GM12878 (cell line): Measurements from ENCODE around the gene RINL. TPM values are rescaled to one million over a fixed set of nuclear protein-coding genes. Genes with fewer than 3 reads are reported as not detected.

Experiments used
- ATAC-seq: fragments of 200-7000 bp; cut with Tn5 transposase; 3 replicates; pipeline ENCODE4 v1.9.1; 2020; ENCODE audit warnings: mild to moderate bottlenecking, moderate library complexity
- BruUV-seq: library from RNA; stranded (reverse); fragments of 400-500 nt; replicated peaks from 2 replicates; lab custom pipeline; 2021; lab: Mats Ljungman, UMichigan
- CTCF ChIA-PET: fragments of 300-600 bp; sonication (Branson Sonifier 250); formaldehyde crosslinking; extraction: SDS; loops from one replicate; lab custom pipeline; 2021; ENCODE audit warnings: inconsistent platforms; lab: Yijun Ruan, JAX
- POLR2A ChIA-PET: fragments of 350-600 bp; formaldehyde crosslinking; extraction: SDS; loops from one replicate; lab custom pipeline; 2021; ENCODE audit warnings: inconsistent platforms; lab: Charles Lee
- RAD21 ChIA-PET: fragments of 300-600 bp; sonication (Branson Sonifier 250); formaldehyde crosslinking; loops from one replicate; lab custom pipeline; 2023; ENCODE audit warnings: antibody characterized with exemption; ENCODE audit not compliant: unreplicated experiment; lab: Charles Lee
- SMC1A ChIA-PET: fragments of 300-600 bp; sonication (Branson Sonifier 250); formaldehyde crosslinking; loops from one replicate; lab custom pipeline; 2023; ENCODE audit not compliant: unreplicated experiment, uncharacterized antibody; lab: Charles Lee
- DNase-seq: peaks from one replicate; pipeline ENCODE4 v3.0.0-alpha.2; 2011; ENCODE audit warnings: low read depth, low spot score
- FAIRE-seq: peaks from 3 replicates; lab custom pipeline; 2011; peaks lifted over from hg19 to GRCh38; lab: Jason Lieb, UNC
- H2AFZ ChIP-seq: 2 replicates; pipeline ENCODE4 v1.6.0; 2011; ENCODE audit warnings: low read depth, low read length, control low read depth; ENCODE audit not compliant: control insufficient read depth
- H3K27ac ChIP-seq: 2 replicates; pipeline ENCODE4 v1.5.1; 2011; ENCODE audit warnings: control low read depth; ENCODE audit not compliant: control insufficient read depth, insufficient read depth
- H3K27me3 ChIP-seq, 2 experiments: replicated peaks in 1 of 2; 2 replicates each; pipeline versions ENCODE4 v1.6.0 to v1.6.1; 2011; ENCODE audit warnings: low read length in 1 of 2; ENCODE audit not compliant: control insufficient read depth in 2 of 2, insufficient read depth in 2 of 2
- H3K36me3 ChIP-seq, 2 experiments: 2 replicates each; pipeline ENCODE4 v1.5.1; 2011; ENCODE audit warnings: low read length in 1 of 2; ENCODE audit not compliant: control insufficient read depth in 2 of 2, insufficient read depth in 2 of 2
- H3K4me1 ChIP-seq: 2 replicates; pipeline ENCODE4 v1.6.1; 2011; ENCODE audit warnings: mild to moderate bottlenecking, low read length, moderate library complexity, mixed read lengths; ENCODE audit not compliant: control insufficient read depth, insufficient read depth
- H3K4me2 ChIP-seq: 2 replicates; pipeline ENCODE4 v1.6.0; 2011; ENCODE audit warnings: control low read depth; ENCODE audit not compliant: control insufficient read depth, insufficient read depth
- H3K4me3 ChIP-seq: fragments of 200-600 bp; sonication (generic); 2 replicates; pipeline ENCODE4 v1.5.1; 2016
- H3K79me2 ChIP-seq: 2 replicates; pipeline ENCODE4 v1.6.0; 2011; ENCODE audit warnings: low read length; ENCODE audit not compliant: control insufficient read depth, insufficient read depth
- H3K9ac ChIP-seq: 2 replicates; pipeline ENCODE4 v1.8.0; 2011; ENCODE audit warnings: low read length, control low read depth, mixed read lengths; ENCODE audit not compliant: control insufficient read depth, insufficient read depth
- H3K9me3 ChIP-seq: replicated peaks from 3 replicates; pipeline ENCODE4 v1.5.1; 2011; ENCODE audit warnings: mild to moderate bottlenecking, low read length; ENCODE audit not compliant: control insufficient read depth, insufficient read depth
- H4K20me1 ChIP-seq: 2 replicates; pipeline ENCODE4 v1.6.0; 2011; ENCODE audit not compliant: control insufficient read depth, insufficient read depth
- ATF2 ChIP-seq: IDR thresholded peaks from 2 replicates; pipeline ENCODE4 v1.6.1; 2012; ENCODE audit warnings: low read length, inconsistent platforms
- BCL3 ChIP-seq: IDR thresholded peaks from 2 replicates; pipeline ENCODE4 v1.6.1; 2011; ENCODE audit warnings: borderline replicate concordance, low read depth, mild to moderate bottlenecking, moderate library complexity, low read length; ENCODE audit not compliant: insufficient read depth, poor library complexity, severe bottlenecking
- BHLHE40 ChIP-seq, 2 experiments: fragments of 450-650 bp in 1 of 2; IDR thresholded peaks; 2 replicates each; pipeline ENCODE4 v1.6.1; 2011 to 2017; ENCODE audit warnings: low read depth in 2 of 2, borderline replicate concordance in 1 of 2, improper control_type of control experiment in 1 of 2, low read length in 1 of 2, mild to moderate bottlenecking in 1 of 2
- CEBPB ChIP-seq, 2 experiments: fragments of 150-350 bp in 1 of 2; IDR thresholded peaks; 2 replicates each; pipeline ENCODE4 v1.6.1; 2012 to 2014; ENCODE audit warnings: low read depth in 2 of 2, low read length in 2 of 2, borderline replicate concordance in 1 of 2, inconsistent platforms in 1 of 2
- GATAD2B ChIP-seq: fragments of 450-650 bp; conservative IDR thresholded peaks from 2 replicates; pipeline ENCODE4 v1.6.1; 2017; ENCODE audit warnings: low read depth, mild to moderate bottlenecking, moderate library complexity
- LARP7 ChIP-seq: fragments of 450-650 bp; IDR thresholded peaks from 2 replicates; pipeline ENCODE4 v1.6.1; 2017; ENCODE audit warnings: mild to moderate bottlenecking
- NFXL1 ChIP-seq: fragments of 450-650 bp; IDR thresholded peaks from 2 replicates; pipeline ENCODE4 v1.6.1; 2017; ENCODE audit warnings: antibody characterized with exemption, mild to moderate bottlenecking, borderline replicate concordance
- NR2C2 ChIP-seq: IDR thresholded peaks from 2 replicates; pipeline ENCODE4 v1.6.1; 2011; ENCODE audit warnings: borderline replicate concordance, low read depth; ENCODE audit not compliant: control insufficient read depth, insufficient read length
- PKNOX1 ChIP-seq: fragments of 450-650 bp; IDR thresholded peaks from 2 replicates; pipeline ENCODE4 v1.6.1; 2016; ENCODE audit warnings: mild to moderate bottlenecking
- SPI1 ChIP-seq: IDR thresholded peaks from 2 replicates; pipeline ENCODE4 v1.6.1; 2011; ENCODE audit warnings: low read depth, mild to moderate bottlenecking, low read length, moderate library complexity, borderline replicate concordance; ENCODE audit not compliant: insufficient read depth
- ZBTB4 ChIP-seq: fragments of 450-650 bp; formaldehyde crosslinking; IDR thresholded peaks from 2 replicates; pipeline ENCODE4 v1.4.0; 2022; ENCODE audit warnings: mild to moderate bottlenecking, moderate library complexity
- ZNF24 ChIP-seq: fragments of 450-650 bp; IDR thresholded peaks from 2 replicates; pipeline ENCODE4 v1.6.1; 2017; ENCODE audit warnings: antibody characterized with exemption, mild to moderate bottlenecking
- WGBS: methylation state at CpG from one replicate; pipeline ENCODE4 v1.1.6; 2016; ENCODE audit warnings: low lambda C conversion rate; ENCODE audit not compliant: insufficient replicate concordance, insufficient coverage; ENCODE audit errors: missing lambda C conversion rate; 5-methylcytosine and 5-hydroxymethylcytosine counted together
- in situ Hi-C: fragments of 300-500 bp; cut with MboI; formaldehyde crosslinking; loops from 9 replicates; pipeline ENCODE4 v1.14.3; 2018; ENCODE audit warnings: mixed read lengths
- intact Hi-C: fragments of 100-400 bp; cut with micrococcal nuclease; formaldehyde crosslinking; loops from one replicate; pipeline ENCODE4 v1.14.2; 2022; ENCODE audit not compliant: unreplicated experiment
- polyA plus RNA-seq, 11 experiments: library from polyadenylated mRNA; depleted of rRNA in 4 of 11; unstranded in 6 of 11; stranded (reverse) in 5 of 11; fragments of >200 nt; fragmentation: Nextera tagmentation in 4 of 11; fragmentation: Illumina TruSeq in 1 of 11; extraction: Ambion mirVana in 4 of 11; extraction: Trizol in 1 of 11; gene quantifications; 1 replicate in 1 of 11; 2 replicates in 10 of 11; pipeline versions ENCODE4 v1.2.1 to v1.2.3, GENCODE V29; 2011 to 2016; ENCODE audit warnings: inconsistent platforms in 2 of 11, missing spikeins in 2 of 11, low read depth in 1 of 11
- total RNA-seq, 4 experiments: library from RNA; depleted of rRNA in 3 of 4; stranded (reverse); fragments of >200 nt in 3 of 4; fragmentation: Illumina TruSeq in 1 of 4; extraction: Trizol in 1 of 4; gene quantifications; 2 replicates each; pipeline versions ENCODE4 v1.2.1 to v1.2.3, GENCODE V29; 2013 to 2021

RINL gene
- total and polyA plus RNA-seq, 10 of the 15 experiments (the other 5 are each of a cell fraction or from before 2014, with no cell fraction given): 14.5 to 64.2 (median 47.6) TPM

GRCh38 chr19:38880882-38881609 lies 3.0 kb upstream of the RINL start (continued):
- TF ChIP-seq ZBTB4: no peak
- TF ChIP-seq NFXL1: no peak
- TF ChIP-seq LARP7: no peak
- TF ChIP-seq ZNF24: no peak

GRCh38 chr19:38880076-38880881 lies 2.2 kb upstream of the RINL start:
- DNase-seq (no peak), FAIRE-seq (no peak), ATAC-seq (no peak)
- H3K4me1 ChIP-seq: peaks cover 7% of the 10 kb centered on the region
- H3K27me3 ChIP-seq: no peaks in the 10 kb centered on the region
- no peak overlapping the region for H3K9ac ChIP-seq
- 92% methylated on average over 19 of the region's 19 CpGs for WGBS
- ChIA-PET CTCF (interaction anchor here (3.5 to 4.8 kb wide), 2 partner anchors 8 to 50 kb away, joined by 20 to 62 read pairs; partner anchors contain the start of genes MRPS12 and SARS2), RAD21 (no interaction called here), POLR2A (interaction anchor here (0.5 to 0.6 kb wide), 2 partner anchors 16 to 266 kb away, joined by 4 to 8 read pairs; no protein-coding TSS in a partner anchor), SMC1A (interaction anchor here (0.6 kb wide), 1 partner anchor 303 kb away, joined by 3 read pairs; no protein-coding TSS in a partner anchor)
- H3K9me3 ChIP-seq: no peaks in the 10 kb centered on the region
- H3K36me3 ChIP-seq: no peaks in the 10 kb centered on the region; a peak in 1 of 4 replicates
- H4K20me1 ChIP-seq: no peaks in the 10 kb centered on the region
- no TSS peak for BruUV-seq
- no peak overlapping the region for H3K4me2 ChIP-seq
- no peaks in the 10 kb centered on the region; the same call in none of the 2 replicates for H3K79me2 ChIP-seq
- in situ Hi-C loops: no loop called here
- H3K27ac ChIP-seq: no peak overlapping the region
- intact Hi-C loops: loop anchor here (10.0 kb wide), 2 partner anchors 45 to 95 kb away; partner anchors contain the start of genes ECH1 and LGALS7B
- no peak overlapping the region for H3K4me3 ChIP-seq
- no peak overlapping the region for H2AFZ ChIP-seq
- TF ChIP-seq BCL3 (no peak), PKNOX1 (no peak), CEBPB (IDR thresholded peaks at IDR 0.05; ENCODE audit: borderline replicate concordance in 1 of 2, low read depth in 2 of 2, low read length in 2 of 2) (no peak), GATAD2B (no peak), SPI1 (no peak), NR2C2 (no peak), BHLHE40 (IDR thresholded peaks at IDR 0.05; ENCODE audit: borderline replicate concordance in 1 of 2, low read depth in 2 of 2, low read length in 1 of 2) (no peak), ATF2 (no peak)
